GM20000 (cell line): ENCODE data around the gene ZNF480.
"Not testable (repeated sequence)": the region's sequence is repeated elsewhere in the genome, so short reads cannot be mapped to it uniquely, and the experiment has no call there.

ENCODE experiments used
- DNase-seq: peaks from one replicate; pipeline ENCODE4 v3.0.0; 2012; ENCODE audit warnings: low spot score
- TF ChIP-seq, protein P1 (sequence below): IDR thresholded peaks from 2 replicates; pipeline ENCODE4 v1.5.1; 2012; ENCODE audit warnings: mild to moderate bottlenecking, control low read depth; ENCODE audit errors: extremely low read depth, missing control alignments

The ZNF480 gene

DNA sequence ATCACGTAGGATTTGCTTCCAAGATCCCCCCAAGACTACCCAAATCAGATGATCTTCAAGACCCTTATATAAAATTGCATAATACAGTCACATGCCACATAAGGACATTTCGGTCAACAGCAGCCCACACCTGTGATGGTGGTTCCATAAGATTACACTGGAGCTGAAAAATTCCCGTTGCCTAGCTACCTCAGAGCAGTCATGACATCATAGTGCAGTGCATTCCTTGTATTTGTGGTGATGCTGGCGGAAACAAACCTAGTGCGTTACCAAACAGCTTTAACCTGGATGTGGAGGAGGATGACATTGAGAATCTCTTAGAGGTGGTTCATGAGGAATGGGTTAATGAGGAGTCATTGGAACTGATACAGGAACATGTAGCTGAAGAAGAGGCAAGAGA, 22.8 kb upstream of the ZNF480 start:
- TF ChIP-seq, protein P1, sequence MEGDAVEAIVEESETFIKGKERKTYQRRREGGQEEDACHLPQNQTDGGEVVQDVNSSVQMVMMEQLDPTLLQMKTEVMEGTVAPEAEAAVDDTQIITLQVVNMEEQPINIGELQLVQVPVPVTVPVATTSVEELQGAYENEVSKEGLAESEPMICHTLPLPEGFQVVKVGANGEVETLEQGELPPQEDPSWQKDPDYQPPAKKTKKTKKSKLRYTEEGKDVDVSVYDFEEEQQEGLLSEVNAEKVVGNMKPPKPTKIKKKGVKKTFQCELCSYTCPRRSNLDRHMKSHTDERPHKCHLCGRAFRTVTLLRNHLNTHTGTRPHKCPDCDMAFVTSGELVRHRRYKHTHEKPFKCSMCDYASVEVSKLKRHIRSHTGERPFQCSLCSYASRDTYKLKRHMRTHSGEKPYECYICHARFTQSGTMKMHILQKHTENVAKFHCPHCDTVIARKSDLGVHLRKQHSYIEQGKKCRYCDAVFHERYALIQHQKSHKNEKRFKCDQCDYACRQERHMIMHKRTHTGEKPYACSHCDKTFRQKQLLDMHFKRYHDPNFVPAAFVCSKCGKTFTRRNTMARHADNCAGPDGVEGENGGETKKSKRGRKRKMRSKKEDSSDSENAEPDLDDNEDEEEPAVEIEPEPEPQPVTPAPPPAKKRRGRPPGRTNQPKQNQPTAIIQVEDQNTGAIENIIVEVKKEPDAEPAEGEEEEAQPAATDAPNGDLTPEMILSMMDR: no peak
- no peak for DNase-seq

DNA sequence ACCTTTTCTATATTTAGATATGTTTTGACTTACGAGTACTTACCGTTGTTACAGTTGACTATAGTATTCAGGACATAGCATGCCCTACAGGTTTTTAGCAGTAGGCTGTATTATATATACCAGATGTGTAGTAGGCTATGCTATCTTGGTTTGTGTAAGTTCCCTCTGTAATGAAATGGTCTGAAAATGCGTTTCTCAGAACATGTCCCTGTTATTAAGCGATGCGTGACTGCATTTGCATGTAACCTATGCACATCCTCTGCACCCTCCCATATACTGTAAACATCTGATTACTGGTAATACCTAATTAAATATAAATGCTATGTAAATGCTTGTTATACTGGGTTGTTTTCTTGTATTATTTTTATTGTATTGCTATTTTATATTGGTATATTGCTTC, 21.0 kb upstream of the ZNF480 start:
- TF ChIP-seq, protein P1: no peak
- DNase-seq: no peak

DNA sequence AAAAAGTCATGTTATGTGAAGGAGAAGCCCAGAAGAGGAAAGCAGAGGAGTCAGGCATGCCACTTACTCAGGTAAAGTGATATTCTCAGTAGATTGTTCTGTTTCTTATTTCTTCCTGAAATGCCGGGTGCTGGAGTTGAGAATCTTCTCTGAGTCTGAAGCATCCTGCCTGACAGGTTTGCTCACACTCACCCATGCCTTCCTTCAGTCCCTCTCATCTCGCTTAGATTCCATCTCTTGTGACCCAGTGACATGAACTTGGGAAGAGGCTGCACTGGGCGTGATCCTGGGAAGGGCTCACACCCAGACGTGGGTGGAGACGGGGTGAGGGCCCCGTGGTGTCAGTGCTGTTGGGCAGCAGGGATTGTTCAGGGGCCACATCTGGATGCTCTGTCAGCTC, 19.5 kb upstream of the ZNF480 start:
- no peak for DNase-seq
- TF ChIP-seq, protein P1: no peak

DNA sequence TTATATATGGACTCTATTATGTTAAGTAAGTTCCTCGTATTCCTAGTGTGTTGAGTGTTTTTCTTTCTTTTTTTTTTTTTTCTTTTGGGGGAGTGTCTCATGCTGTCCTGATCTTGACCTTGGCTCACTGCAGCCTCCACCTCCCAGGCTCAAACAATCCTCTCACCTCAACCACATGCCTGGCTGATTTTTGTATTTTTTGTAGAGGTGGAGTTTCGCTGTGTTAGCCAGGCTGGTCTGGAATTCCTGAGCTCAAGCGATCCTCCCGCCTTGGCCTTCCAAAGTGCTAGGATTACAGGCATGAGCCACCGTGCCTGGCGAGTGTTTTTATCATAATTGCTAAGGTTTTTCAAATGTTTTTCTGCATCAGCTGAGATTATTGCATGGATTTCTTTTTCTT, 10.7 kb upstream of the ZNF480 start:
- DNase-seq: no peak
- TF ChIP-seq, protein P1: no peak

DNA sequence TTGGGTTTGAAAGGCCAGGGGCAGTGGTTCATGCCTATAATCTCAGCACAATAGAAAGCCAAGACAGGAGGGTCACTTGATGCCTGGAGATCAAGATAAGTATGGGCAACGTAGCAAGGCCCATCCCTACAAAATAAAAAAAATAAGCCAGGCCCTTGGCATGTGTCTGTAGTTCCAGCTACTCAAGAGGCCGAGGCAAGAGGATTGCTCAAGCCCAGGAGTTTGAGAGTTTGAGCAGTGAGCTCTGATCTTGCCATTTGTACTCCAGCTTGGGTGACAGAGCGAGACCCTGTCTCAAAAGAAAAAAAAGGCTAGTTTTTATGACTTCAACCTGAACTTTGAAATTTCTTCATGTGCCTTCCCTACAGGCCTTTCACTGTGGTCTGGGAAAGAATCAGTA, 5.2 kb upstream of the ZNF480 start:
- TF ChIP-seq, protein P1: no peak
- no peak for DNase-seq

DNA sequence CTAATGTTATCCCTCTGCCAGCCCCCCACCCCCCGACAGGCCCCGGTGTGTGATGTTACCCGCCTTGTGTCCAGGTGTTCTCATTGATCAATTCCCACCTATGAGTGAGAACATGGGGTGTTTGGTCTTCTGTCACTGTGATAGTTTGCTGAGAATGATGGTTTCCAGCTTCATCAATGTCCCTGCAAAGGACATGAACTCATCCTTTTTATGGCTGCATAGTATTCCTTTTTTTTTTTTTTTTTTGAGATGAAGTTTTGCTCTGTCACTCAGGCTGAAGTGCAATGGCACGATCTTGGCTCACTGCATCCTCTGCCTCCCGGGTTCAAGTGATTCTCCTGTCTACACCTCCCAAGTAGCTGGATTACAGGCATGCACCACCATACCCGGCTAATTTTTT, 4.0 kb upstream of the ZNF480 start:
- not testable (repeated sequence) for DNase-seq

DNA sequence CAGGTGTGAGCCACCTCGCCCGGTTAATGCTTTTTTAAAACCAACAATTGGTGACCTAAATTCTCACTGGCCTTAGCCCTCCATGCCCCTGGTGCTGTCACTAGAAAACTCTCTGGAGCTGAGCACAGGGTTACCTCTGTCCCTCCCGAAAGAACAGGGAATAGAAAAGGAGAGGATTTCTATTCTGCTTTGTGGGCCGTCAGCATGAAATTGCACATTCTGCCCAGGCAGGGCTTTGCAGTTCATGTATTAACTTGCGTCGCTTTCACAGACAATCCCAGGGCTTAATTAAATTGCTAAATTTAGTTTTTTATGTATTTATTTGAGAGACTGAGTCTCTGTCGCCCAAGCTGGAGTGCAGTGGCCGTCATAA, 583 bp upstream of the ZNF480 start:
- TF ChIP-seq, protein P1: no peak
- peak; percentile 10 for DNase-seq

DNA sequence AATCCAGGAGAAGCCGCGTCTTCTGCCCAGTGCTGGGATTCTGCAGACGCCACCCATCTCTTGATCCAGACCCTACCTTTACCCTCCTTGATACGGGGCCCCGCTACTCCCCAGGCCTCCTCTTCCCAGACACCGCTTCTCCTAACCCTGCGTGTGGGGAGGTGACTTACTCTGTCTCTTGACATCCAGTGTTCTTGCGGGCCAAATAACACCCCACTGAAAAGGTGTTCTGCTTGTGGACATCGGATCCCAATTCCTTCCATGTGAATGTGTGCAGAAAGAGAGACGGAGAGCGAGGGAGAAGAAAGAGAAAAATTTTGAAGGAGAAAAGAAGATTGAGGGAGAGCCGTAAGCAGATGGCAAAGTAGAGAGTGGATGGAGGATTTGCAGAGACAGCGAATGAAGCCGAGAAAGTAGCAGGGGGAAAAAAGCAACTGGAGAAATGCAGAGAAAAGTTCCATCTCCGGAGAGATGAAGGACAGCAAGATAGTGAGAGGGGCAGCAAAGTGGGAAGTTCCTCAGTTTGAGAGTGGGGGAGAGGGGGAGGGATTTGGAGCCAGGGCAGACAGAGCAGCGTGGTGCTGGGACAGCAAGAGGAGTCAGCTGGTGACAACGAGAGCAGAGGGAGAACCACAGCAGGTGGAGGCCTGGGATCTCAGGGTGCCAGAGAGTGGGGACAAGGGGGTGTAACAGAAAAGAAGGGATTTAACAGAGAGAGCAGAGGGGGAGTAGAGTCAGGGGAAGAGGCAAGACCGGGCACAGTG, 814 bp downstream of the ZNF480 start:
- no peak for DNase-seq
- TF ChIP-seq, protein P1: no peak
